HG02870 (cell line): ENCODE results near the gene PLA1A.
A peak's percentile ranks its signal among the peaks of the same experiment; 100 is the strongest.
"Not testable (repeated sequence)": the region's sequence is repeated elsewhere in the genome, so short reads cannot be mapped to it uniquely, and the experiment has no call there.

Experiments used
- ATAC-seq: cut with Tn5 transposase; IDR thresholded peaks from one replicate; pipeline ENCODE4 v1.9.1; 2021; ENCODE audit warnings: mild to moderate bottlenecking, moderate library complexity; ENCODE audit not compliant: unreplicated experiment

Gene PLA1A, protein sequence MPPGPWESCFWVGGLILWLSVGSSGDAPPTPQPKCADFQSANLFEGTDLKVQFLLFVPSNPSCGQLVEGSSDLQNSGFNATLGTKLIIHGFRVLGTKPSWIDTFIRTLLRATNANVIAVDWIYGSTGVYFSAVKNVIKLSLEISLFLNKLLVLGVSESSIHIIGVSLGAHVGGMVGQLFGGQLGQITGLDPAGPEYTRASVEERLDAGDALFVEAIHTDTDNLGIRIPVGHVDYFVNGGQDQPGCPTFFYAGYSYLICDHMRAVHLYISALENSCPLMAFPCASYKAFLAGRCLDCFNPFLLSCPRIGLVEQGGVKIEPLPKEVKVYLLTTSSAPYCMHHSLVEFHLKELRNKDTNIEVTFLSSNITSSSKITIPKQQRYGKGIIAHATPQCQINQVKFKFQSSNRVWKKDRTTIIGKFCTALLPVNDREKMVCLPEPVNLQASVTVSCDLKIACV

DNA sequence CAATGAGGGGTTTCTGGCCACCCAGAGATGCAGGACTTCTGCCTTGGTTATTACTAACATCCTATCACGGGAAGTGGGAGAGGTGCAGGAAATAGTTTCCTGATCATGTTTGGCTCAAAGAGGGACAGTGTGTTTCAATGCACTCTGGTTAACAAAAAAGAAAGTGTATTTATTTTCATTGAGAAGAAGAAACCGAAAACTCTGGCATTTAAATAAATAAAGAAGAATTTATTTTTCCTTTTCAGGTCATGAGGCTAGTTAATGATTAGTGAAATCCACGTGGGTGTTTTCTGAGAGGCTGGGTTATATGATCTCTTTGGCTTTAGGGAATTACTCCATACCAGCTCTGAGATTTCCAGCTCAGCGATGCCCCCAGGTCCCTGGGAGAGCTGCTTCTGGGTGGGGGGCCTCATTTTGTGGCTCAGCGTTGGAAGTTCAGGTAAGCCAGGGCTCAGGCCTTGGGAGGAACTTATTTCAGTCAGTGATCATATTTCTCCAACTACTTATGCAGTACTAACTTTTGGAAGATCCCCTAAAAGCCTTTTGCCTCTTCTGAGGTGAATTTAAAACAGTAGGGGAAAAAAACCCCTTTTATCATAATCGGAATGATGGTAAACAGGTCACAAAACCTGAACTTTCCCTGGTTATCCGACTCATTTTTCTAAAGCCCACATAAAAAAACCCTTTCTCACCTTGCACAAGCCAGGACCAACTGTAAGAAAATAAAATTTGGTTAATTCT is at the start of gene PLA1A:
Gene PLA1A, plus strand, starts transcription at position 338 of the 741 bp plus-strand sequence. Its CDS starts 29 bp downstream, at position 367.
- ATAC-seq = no peak

DNA sequence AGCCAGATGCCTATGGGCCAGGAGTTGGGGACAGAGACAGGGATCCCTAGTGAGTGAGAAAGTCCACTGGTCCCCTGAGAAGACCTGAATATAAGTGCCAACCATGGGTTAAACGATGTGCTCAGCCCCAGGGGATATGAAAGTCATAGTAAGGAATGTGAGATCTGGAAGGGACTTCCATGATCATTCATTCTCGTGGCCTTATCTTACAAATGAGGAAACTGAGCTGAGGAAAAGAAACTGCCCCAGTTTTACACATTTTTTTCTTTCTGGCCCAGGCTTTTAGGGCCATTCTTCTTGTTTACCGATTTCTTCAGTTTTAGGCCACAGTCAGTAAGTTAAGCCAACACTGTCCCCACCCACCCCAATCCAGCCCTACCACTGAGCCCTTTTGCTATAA is 49.3 kb upstream of the PLA1A start:
- no peak for ATAC-seq

DNA sequence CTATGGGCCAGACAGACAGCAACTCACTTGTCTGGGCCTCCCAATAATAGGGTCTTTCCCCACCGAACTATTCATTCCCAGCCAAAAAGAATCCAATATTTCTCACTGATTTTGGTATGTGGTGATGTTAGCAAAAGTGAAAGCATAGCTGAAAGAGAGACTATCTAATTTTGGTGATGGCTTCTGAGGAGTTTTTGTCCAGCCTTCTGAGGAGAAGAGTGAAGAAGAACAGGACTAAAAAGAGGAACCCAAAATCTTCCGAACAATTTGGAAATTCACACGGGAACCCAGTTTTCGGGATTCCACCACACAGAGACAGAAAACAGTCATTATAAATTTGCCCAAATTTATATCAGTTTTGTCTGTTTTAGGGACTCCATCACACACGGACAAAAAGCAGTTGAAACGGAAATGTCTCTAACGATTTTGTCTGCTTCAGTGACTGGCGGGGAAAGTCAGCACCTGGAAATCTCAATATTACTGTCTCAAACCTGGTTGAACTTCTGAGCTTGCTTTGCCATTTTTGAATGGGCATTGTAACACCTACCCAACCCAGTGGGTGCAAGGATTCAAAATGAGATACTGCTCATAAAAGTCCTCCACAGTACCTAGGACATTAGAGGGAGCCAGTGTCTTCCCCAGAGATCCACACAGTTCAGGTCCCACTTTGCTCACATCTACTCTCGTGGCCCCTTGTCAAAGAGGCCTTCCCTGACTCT is 47.3 kb upstream of the PLA1A start:
- peak; percentile 39 for ATAC-seq

DNA sequence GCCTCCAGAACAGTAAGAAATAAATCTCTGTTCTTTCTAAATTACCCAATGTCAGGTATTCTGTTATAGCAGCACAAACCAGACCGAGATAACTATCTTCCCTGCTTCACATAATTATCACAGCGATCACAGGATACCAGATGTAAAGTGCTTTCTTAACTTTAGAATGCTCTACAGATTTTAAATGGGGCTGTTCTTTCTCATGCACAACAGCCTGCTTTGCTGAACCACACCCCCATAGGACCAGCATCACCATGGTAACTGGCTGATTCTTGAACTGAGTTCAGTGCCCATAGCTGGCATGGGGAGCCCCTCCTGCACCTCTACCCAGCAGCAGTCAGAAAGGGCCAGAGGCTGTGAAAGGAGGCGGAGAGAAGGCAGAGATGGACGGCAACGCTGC is 46.1 kb upstream of the PLA1A start:
- no peak for ATAC-seq

DNA sequence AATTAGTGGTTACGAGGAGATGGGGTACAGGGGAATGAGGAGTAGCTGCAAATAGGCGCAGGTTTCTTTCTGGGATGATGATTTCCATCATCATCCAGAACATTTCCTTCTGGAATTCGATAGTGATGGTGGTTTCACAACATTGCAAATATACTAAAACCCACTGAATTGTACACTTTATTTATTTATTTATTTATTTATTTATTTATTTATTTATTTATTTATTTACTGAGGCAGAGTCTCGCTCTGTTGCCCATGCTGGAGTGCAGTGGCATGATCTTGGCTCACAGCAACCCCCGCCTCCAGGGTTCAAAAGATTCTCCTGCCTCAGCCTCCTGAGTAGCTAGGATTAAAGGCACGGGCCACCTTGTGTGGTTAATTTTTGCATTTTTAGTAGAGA is 44.8 kb upstream of the PLA1A start:
- not testable (repeated sequence) for ATAC-seq

DNA sequence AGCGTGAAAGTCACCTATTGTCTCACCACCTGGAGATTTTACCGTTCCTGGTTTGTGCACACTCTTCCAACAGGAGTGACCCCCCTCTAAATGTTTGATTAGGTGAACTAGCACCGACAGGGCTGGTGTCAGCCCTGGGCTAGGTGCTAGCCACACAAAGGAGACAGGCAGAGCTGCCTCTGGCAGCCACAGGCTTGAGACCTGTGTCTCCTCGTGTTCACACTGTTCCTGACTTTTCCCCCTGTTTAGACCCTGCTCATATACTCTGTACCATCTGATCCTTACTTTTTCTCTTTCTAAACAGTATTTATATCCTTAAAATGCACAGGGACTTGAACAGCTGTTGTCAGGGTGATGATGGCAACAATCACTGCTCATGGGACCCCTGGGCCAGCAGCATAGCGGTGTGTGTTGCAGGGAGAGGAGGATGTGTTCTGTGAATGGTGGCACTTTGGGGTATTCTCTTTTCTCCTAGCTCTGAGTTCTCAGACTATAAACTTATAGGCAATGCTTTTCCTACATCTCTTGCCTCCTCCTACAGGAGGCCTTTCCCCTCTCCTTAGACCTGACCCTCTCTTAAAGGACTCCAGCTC is 43.8 kb upstream of the PLA1A start:
- ATAC-seq = no peak

DNA sequence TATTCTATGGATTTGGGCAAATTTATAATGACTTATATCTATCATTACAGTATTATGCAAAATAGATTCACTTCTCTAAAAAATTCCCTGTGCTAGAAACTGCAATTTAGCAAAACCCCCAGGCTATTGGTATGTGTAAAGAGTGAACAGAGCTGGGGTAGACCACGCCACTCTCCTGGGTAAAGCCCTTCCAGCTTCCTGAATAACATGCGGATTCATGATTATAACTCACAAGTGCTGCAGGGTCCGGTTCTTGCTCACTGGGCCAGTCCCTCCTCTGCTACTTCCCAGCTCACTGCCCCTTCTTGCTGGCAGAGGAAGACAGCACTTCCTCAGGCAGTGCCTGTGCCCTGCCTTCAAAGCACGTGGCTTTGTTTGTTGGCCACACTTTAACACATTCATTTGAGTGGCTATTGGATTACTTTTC is 42.4 kb upstream of the PLA1A start:
- ATAC-seq = no peak

DNA sequence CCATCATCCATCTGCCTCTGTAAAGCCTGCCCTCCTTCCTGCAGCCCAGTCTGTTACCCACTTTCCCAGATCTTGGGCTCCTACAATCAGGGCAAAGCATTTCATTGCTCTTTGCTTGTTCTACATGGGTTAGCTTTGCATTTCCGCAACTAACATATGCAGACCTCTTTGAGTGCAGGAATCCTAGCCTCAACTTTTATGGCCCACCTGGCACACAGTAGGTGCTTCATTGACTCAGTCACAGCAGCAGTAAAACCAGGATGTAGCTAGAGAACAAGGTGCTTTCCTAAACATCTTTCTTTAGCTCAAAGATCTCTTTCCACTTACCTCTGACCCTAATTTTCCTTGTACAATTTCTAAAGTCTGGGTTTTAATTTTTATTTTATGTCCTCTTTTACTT is 41.8 kb upstream of the PLA1A start:
- no peak for ATAC-seq

DNA sequence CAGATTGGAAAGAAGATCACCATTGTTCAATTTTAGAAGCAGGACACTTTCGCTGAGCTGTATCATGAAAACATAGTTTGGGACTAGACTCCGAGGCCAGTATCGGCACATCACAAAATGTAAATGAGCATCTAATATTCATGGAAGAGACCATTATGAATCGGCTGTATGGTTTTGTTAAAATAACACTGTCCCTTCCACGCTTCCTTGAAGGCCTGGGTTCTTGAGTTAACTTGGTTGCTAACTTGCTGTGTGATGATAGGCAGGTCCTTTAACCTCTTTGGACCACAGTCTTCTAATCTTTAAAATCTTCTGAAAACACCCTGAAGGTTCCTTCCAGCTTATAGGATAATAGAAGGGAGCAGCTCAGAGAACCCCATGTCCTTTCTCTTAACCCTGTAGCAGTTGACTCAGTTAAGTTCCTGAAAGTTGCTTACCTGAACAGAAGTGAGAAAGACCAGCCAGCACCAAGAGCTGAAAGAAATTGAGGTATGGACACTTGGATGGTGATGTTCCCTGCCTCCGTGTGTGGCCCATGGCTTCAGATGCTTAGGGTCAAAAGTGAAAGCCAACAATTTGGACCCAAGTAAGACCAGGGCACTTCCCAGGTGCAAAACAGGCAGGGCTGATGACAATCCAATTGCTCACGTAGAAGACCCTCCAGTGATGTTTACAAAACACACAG is 40.4 kb upstream of the PLA1A start:
- ATAC-seq = no peak

DNA sequence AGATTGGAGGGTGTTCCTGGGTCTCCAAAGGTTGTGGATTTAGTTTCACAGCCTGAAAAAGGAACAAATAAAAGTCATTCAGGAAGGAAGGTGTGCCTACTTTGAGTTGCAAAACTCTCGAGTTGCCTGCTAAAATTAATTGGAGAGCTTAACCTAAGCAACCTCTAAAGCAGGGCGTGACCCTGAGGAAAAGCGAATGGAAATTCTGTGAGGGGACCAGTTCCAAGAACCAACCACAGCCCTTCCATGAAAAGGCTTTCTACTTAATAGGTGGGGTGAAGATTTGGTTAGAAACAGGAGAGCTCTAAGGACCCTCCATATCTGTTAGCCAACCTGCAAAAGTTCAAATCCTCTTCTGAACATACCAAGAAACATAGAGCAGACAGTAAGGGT is 39.8 kb upstream of the PLA1A start:
- no peak for ATAC-seq

DNA sequence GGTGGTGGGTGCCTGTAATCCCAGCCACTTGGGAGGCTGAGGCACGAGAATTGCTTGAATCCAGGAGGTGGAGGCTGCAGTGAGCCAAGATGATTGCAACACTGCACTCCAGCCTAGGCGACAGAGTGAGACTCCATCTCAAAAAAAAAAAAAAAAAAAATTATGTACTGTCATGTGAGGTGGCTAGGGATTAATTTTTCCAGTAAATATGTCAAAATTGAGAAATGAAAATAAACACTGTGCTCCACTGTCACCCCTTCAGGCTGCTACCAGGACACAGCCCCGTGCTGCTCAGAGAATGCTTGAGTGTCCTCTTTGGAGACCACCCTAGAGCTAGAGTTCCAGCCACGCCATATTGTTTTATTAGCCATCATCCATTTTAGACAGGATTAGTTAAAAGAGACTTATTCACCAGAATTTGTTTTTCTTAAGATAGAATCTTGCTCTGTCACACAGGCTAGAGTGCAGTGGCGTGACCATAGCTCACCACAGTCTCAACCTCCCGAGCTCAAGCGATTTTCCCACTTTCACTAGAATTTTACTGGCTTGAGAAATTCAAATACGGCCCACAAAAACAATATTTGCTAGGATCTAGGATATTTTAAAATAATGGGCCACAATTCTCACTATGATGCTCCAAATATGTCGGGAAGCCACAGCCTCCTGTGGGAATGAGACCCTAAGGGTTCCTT is 38.9 kb upstream of the PLA1A start:
- no peak for ATAC-seq

DNA sequence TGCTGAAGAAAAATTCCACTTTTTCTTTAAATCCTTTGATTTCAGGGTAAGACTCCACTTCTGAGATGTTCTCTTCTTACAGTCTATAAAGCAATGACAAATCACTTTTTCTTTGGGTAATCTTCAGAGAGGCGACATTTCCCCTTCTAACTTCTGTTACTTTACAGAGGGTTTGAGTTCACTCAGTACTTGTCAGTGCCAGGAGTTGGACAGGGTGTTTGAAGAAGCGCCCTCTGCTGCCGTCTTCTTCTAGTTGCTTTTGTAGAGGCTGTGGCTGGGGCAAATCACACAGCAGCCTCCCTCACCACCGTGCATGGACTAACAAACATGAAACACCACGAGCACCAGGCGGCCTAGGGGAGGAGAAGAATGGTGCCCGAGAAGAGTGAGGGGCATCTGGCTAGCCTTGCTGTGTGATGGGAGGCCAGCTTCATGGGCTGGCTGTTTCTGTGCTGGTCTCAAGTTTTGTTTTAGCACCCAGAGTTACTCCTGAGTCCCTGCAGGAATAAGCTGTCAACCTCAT is 38.2 kb upstream of the PLA1A start, which contains the start of gene CD80:
Gene CD80, minus strand, starts transcription at position 174 of the 523 bp plus-strand sequence. CDS start 1,886 bp downstream, outside the sequence.
- ATAC-seq = peak; percentile 55

DNA sequence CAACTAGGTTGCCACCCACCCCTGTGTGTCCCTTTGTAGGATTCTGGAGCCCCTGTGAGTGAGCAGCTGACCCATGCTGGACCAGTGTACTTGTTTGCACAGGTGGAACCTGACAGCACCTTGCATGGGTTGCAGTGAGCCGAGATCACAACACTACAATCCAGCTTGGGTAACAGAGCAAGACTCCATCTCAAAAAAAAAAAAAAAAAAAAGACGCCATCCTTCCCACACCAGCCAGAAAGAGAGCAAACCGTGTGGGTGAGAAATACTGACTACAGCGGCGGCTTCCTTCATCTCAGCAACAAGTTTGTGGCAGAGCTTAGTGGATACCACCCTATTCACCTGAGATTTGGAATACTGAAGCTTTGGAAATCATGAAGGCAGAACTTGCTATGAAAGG is 37.5 kb upstream of the PLA1A start:
- ATAC-seq = no peak

DNA sequence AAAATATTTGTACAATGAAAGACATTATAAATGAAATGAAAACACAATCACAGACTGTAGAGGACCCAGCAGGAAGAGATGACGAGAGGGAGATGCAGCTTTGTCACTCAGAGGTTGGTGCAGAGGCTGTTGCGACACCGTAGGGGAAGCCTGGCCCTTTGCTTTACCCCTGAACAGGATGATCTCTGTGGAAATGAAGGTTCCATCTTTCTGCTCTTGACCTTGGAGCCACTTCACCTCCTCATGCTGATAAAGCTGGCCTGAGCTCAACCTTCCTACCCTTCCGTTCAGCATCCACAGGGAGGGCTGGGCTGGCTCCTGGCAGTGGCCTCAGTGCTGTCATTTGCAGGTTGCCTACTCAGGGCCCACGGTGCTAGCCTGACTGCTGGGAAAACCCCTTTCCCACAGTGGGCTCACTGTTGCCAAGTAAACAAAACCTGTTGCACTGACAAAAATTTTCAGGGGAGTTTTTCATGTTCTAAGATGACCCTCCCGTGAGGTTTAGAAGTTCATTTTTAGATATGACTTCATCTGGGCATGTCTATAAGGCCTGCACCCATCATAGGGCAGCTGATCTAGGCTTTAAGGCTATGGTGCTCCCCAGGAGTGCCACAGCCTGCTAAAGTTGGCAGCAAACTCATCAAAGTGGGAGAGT is 35.3 kb upstream of the PLA1A start:
- peak; percentile 62 for ATAC-seq

DNA sequence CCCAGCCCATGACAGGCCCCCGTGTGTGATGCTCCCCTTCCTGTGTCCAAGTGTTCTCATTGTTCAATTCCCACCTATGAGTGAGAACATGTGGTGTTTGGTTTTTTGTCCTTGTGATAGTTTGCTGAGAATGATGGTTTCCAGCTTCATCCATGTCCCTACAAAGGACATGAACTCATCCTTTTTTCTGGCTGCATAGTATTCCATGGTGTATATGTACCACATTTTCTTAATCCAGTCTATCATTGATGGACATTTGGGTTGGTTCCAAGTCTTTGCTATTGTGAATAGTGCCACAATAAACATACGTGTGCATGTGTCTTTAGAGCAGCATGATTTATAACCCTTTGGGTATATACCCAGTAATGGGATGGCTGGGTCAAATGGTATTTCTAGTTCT is 34.4 kb upstream of the PLA1A start:
- ATAC-seq = not testable (repeated sequence)

DNA sequence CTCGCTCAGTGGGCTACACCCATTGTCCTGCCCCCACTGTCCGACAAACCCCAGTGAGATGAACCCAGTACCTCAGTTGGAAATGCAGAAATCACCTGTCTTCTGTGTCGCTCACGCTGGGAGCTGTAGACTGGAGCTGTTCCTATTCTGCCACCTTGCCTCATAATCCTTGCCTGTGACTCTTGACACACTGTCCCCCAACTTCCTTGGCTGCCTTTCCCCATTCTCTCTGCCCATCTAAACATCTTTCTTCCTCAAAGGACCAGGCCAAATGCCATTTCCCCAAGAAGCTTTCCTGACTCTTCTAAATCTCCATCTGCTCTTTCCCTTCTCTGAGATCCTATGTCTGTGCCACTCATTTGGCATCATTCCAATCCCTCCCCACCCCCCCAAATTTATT is 28.5 kb upstream of the PLA1A start:
- no peak for ATAC-seq

DNA sequence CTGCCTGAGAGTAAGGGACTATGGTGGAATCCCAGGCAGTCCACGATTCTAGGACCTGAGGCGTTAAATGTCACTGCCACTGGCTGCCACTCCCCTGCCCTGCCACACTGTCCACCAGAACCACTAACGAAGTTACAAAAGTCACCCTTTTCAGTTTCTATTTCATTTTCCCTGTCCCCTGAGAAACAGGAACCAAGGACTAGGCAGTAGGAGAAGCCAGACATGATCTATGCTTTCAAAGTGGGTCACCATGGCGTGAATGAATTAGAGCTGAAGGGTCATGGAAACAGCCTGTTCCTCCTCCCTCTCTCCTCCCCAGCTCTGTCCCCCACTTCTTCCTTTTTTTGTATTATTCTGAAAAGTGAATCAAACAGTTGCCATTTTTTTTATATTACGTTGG is 27.5 kb upstream of the PLA1A start:
- ATAC-seq = no peak

DNA sequence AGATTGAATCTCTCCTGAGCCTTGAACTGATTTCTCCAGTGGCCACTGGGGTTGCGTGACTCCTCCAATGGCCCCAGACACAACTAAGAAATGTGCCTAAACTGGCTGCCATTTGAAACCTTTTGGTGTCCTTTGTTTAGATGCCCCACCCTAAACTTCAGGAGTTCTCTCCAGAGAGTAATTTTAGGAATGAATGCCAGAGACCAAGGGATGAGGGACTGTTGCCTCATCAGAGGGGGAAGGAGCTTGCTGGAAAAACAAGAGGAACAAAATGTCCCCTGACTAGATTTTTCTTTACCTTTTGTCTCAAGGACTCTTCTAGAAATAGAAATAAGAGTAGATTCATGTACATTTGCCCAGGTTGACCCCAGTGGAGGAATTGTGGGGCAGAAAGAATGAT is 26.5 kb upstream of the PLA1A start:
- ATAC-seq = no peak

DNA sequence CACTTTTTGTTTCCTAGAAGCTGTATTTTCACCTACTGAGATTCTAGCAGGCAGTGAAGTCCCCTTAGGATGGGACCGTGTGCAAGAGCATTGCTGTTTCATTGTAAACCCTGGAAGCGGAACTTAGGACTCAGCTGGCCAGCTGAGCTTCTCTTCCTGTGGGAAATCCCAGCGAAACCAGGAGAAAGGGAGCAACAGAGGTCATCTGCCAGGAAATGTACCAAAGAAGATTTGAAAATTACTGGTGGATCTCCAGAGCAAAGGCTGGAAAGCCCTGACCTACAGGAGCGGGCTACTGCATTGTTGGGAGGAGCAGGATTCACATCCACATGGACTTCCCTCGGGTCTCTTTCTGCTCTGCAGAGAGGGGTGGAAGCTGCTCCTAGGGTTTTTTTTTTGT is 26.0 kb upstream of the PLA1A start:
- ATAC-seq = no peak
